ENCODE measurements around the gene TRMT2A. TPM values are rescaled to one million over a fixed set of nuclear protein-coding genes. Genes with fewer than 3 reads are reported as not detected.

The TRMT2A gene
- total RNA-seq, 1 experiment from 2014 or later = 54.8 TPM

GRCh38 chr22:20158391-20159036, 41.5 kb upstream of the TRMT2A start:
- Histone ChIP-seq H3K4me1 (ENCODE audit: low read length) (no peaks in the 10 kb centered on the region), H3K36me3 (ENCODE audit: insufficient read depth, low read length) (no peaks in the 10 kb centered on the region), H3K4me3 (ENCODE audit: low read length) (no peak overlapping the region), H3K9me3 (ENCODE audit: low read length) (no peaks in the 10 kb centered on the region), H3K79me2 (ENCODE audit: low read length) (no peaks in the 10 kb centered on the region), H4K20me1 (ENCODE audit: insufficient read depth, low read depth, low read length) (no peaks in the 10 kb centered on the region), H2AFZ (ENCODE audit: low read length) (no peak overlapping the region), H3K9ac (ENCODE audit: low read length) (no peak overlapping the region), H3K27ac (ENCODE audit: low read length) (no peak overlapping the region), H3K4me2 (ENCODE audit: low read depth, low read length, poor library complexity, severe bottlenecking) (no peak overlapping the region), H3K9me2 (replicated peaks; ENCODE audit: insufficient read depth, low read length) (no peaks in the 10 kb centered on the region), H3K27me3 (ENCODE audit: low read length) (no peaks in the 10 kb centered on the region)
- DNase-seq = no peak

- H3K9ac ChIP-seq (ENCODE audit: low read length) = no peak overlapping the region
- no peaks in the 10 kb centered on the region for H3K36me3 ChIP-seq (ENCODE audit: insufficient read depth, low read length)
- no peak overlapping the region for H2AFZ ChIP-seq (ENCODE audit: low read length)
- H3K9me2 ChIP-seq (replicated peaks; ENCODE audit: insufficient read depth, low read length) = no peaks in the 10 kb centered on the region
- H3K9me3 ChIP-seq (ENCODE audit: low read length) = no peaks in the 10 kb centered on the region
- H3K4me2 ChIP-seq (ENCODE audit: low read depth, low read length, poor library complexity, severe bottlenecking) = no peak overlapping the region
- H3K27ac ChIP-seq (ENCODE audit: low read length) = no peak overlapping the region
- H3K4me3 ChIP-seq (ENCODE audit: low read length) = no peak overlapping the region
- H3K27me3 ChIP-seq (ENCODE audit: low read length) = no peaks in the 10 kb centered on the region
- H3K4me1 ChIP-seq (ENCODE audit: low read length) = no peaks in the 10 kb centered on the region
- H4K20me1 ChIP-seq (ENCODE audit: insufficient read depth, low read depth, low read length) = no peaks in the 10 kb centered on the region
- H3K79me2 ChIP-seq (ENCODE audit: low read length) = no peaks in the 10 kb centered on the region
- no peak for DNase-seq
Measured at GRCh38 chr22:20157430-20158183, 40.6 kb upstream of the TRMT2A start.

- Histone ChIP-seq H3K36me3 (ENCODE audit: insufficient read depth, low read length) (no peaks in the 10 kb centered on the region), H3K9me3 (ENCODE audit: low read length) (no peaks in the 10 kb centered on the region), H3K4me1 (ENCODE audit: low read length) (no peaks in the 10 kb centered on the region), H3K79me2 (ENCODE audit: low read length) (no peaks in the 10 kb centered on the region), H3K4me3 (ENCODE audit: low read length) (no peak overlapping the region), H3K27me3 (ENCODE audit: low read length) (no peaks in the 10 kb centered on the region), H3K9ac (ENCODE audit: low read length) (no peak overlapping the region), H3K27ac (ENCODE audit: low read length) (no peak overlapping the region), H2AFZ (ENCODE audit: low read length) (no peak overlapping the region), H3K9me2 (replicated peaks; ENCODE audit: insufficient read depth, low read length) (no peaks in the 10 kb centered on the region), H4K20me1 (ENCODE audit: insufficient read depth, low read depth, low read length) (no peaks in the 10 kb centered on the region), H3K4me2 (ENCODE audit: low read depth, low read length, poor library complexity, severe bottlenecking) (no peak overlapping the region)
- peak; percentile 94 for DNase-seq
Measured at GRCh38 chr22:20156611-20157429, 39.8 kb upstream of the TRMT2A start.

GRCh38 chr22:20156042-20156389, 39.0 kb upstream of the TRMT2A start:
- H3K4me2 ChIP-seq (ENCODE audit: low read depth, low read length, poor library complexity, severe bottlenecking) = no peak overlapping the region
- DNase-seq = no peak
- no peak overlapping the region for H3K9ac ChIP-seq (ENCODE audit: low read length)
- H3K4me1 ChIP-seq (ENCODE audit: low read length) = no peaks in the 10 kb centered on the region
- H3K79me2 ChIP-seq (ENCODE audit: low read length) = no peaks in the 10 kb centered on the region
- no peak overlapping the region for H3K27ac ChIP-seq (ENCODE audit: low read length)
- H3K27me3 ChIP-seq (ENCODE audit: low read length) = no peaks in the 10 kb centered on the region
- H3K9me2 ChIP-seq (replicated peaks; ENCODE audit: insufficient read depth, low read length) = no peaks in the 10 kb centered on the region
- no peaks in the 10 kb centered on the region for H3K36me3 ChIP-seq (ENCODE audit: insufficient read depth, low read length)
- no peak overlapping the region for H2AFZ ChIP-seq (ENCODE audit: low read length)
- no peak overlapping the region for H3K4me3 ChIP-seq (ENCODE audit: low read length)
- no peaks in the 10 kb centered on the region for H4K20me1 ChIP-seq (ENCODE audit: insufficient read depth, low read depth, low read length)
- H3K9me3 ChIP-seq (ENCODE audit: low read length) = no peaks in the 10 kb centered on the region

GRCh38 chr22:20155330-20156041, 38.5 kb upstream of the TRMT2A start:
- DNase-seq = no peak
- Histone ChIP-seq H3K4me3 (ENCODE audit: low read length) (no peak overlapping the region), H3K79me2 (ENCODE audit: low read length) (no peaks in the 10 kb centered on the region), H4K20me1 (ENCODE audit: insufficient read depth, low read depth, low read length) (no peaks in the 10 kb centered on the region), H2AFZ (ENCODE audit: low read length) (no peak overlapping the region), H3K9me2 (replicated peaks; ENCODE audit: insufficient read depth, low read length) (no peaks in the 10 kb centered on the region), H3K9me3 (ENCODE audit: low read length) (no peaks in the 10 kb centered on the region), H3K4me2 (ENCODE audit: low read depth, low read length, poor library complexity, severe bottlenecking) (no peak overlapping the region), H3K27me3 (ENCODE audit: low read length) (no peaks in the 10 kb centered on the region), H3K9ac (ENCODE audit: low read length) (no peak overlapping the region), H3K4me1 (ENCODE audit: low read length) (no peaks in the 10 kb centered on the region), H3K27ac (ENCODE audit: low read length) (no peak overlapping the region), H3K36me3 (ENCODE audit: insufficient read depth, low read length) (no peaks in the 10 kb centered on the region)

- no peak overlapping the region for H3K9ac ChIP-seq (ENCODE audit: low read length)
Measured at GRCh38 chr22:20154602-20155187, 37.7 kb upstream of the TRMT2A start.

GRCh38 chr22:20153945-20154344, 36.9 kb upstream of the TRMT2A start:
- Histone ChIP-seq H3K9ac (ENCODE audit: low read length) (no peak overlapping the region), H4K20me1 (ENCODE audit: insufficient read depth, low read depth, low read length) (no peaks in the 10 kb centered on the region), H3K4me2 (ENCODE audit: low read depth, low read length, poor library complexity, severe bottlenecking) (no peak overlapping the region), H3K36me3 (ENCODE audit: insufficient read depth, low read length) (no peaks in the 10 kb centered on the region), H3K4me1 (ENCODE audit: low read length) (peaks cover 5% of the 10 kb centered on the region), H2AFZ (ENCODE audit: low read length) (no peak overlapping the region), H3K9me2 (replicated peaks; ENCODE audit: insufficient read depth, low read length) (no peaks in the 10 kb centered on the region), H3K4me3 (ENCODE audit: low read length) (no peak overlapping the region), H3K27me3 (ENCODE audit: low read length) (no peaks in the 10 kb centered on the region), H3K79me2 (ENCODE audit: low read length) (no peaks in the 10 kb centered on the region), H3K27ac (ENCODE audit: low read length) (no peak overlapping the region), H3K9me3 (ENCODE audit: low read length) (no peaks in the 10 kb centered on the region)
- DNase-seq = no peak

More at GRCh38 chr22:20154602-20155187, 37.7 kb upstream of the TRMT2A start:
- peaks cover under 1% of the 10 kb centered on the region for H3K4me1 ChIP-seq (ENCODE audit: low read length)
- H3K4me2 ChIP-seq (ENCODE audit: low read depth, low read length, poor library complexity, severe bottlenecking) = no peak overlapping the region
- no peaks in the 10 kb centered on the region for H3K27me3 ChIP-seq (ENCODE audit: low read length)
- no peaks in the 10 kb centered on the region for H3K36me3 ChIP-seq (ENCODE audit: insufficient read depth, low read length)
- H2AFZ ChIP-seq (ENCODE audit: low read length) = no peak overlapping the region
- no peaks in the 10 kb centered on the region for H3K79me2 ChIP-seq (ENCODE audit: low read length)
- no peak overlapping the region for H3K4me3 ChIP-seq (ENCODE audit: low read length)
- no peak overlapping the region for H3K27ac ChIP-seq (ENCODE audit: low read length)
- no peaks in the 10 kb centered on the region for H4K20me1 ChIP-seq (ENCODE audit: insufficient read depth, low read depth, low read length)
- no peaks in the 10 kb centered on the region for H3K9me2 ChIP-seq (replicated peaks; ENCODE audit: insufficient read depth, low read length)
- DNase-seq = no peak
- no peaks in the 10 kb centered on the region for H3K9me3 ChIP-seq (ENCODE audit: low read length)
